Thyroid gland (tissue), 4 donors: ENCODE measurements around the gene CDK5RAP3.

Experiments
- POLR2A ChIP-seq, 2 donors: fragments of 450-650 bp; IDR thresholded peaks; one replicate each; pipeline ENCODE4 v1.6.1; 2017; ENCODE audit warnings: antibody characterized with exemption in 2 of 2, mild to moderate bottlenecking in 2 of 2, moderate library complexity in 1 of 2
- TF ChIP-seq, protein P1 (sequence below), 6 experiments: fragments of 200-600 bp in 3 of 6; fragments of 450-650 bp in 3 of 6; sonication (generic) in 3 of 6; IDR thresholded peaks; one replicate each; pipeline ENCODE4 v1.5.1; 2016 to 2019; ENCODE audit warnings: antibody characterized with exemption in 6 of 6, mild to moderate bottlenecking in 2 of 6, inconsistent platforms in 1 of 6, moderate library complexity in 1 of 6

DNA sequence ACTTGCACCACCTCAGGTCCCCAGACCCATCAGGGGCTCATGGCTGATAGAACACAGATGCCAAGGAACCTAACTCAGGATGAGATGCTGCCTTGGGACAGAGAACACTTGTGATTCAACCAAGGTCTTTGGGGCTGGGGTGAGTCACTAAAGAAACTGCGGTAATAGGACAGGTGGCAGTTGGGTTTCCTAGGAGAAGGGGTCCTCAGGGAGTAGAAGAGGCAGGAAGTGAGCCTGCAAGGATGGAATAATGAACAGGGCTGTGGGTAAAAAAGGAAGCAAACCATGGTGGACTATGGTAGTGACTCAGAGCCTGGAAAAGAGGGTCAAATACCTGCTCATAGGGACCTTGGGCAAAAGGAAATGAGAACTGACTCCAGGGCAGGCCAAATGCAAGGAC lies 36.1 kb upstream of the CDK5RAP3 start:
- TF ChIP-seq, protein P1, sequence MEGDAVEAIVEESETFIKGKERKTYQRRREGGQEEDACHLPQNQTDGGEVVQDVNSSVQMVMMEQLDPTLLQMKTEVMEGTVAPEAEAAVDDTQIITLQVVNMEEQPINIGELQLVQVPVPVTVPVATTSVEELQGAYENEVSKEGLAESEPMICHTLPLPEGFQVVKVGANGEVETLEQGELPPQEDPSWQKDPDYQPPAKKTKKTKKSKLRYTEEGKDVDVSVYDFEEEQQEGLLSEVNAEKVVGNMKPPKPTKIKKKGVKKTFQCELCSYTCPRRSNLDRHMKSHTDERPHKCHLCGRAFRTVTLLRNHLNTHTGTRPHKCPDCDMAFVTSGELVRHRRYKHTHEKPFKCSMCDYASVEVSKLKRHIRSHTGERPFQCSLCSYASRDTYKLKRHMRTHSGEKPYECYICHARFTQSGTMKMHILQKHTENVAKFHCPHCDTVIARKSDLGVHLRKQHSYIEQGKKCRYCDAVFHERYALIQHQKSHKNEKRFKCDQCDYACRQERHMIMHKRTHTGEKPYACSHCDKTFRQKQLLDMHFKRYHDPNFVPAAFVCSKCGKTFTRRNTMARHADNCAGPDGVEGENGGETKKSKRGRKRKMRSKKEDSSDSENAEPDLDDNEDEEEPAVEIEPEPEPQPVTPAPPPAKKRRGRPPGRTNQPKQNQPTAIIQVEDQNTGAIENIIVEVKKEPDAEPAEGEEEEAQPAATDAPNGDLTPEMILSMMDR (IDR thresholded peaks at IDR 0.05): no peak
- no peak for TF ChIP-seq POLR2A (IDR thresholded peaks at IDR 0.05)
